ENCODE data around the gene KYNU. TPM values are rescaled to one million over a fixed set of nuclear protein-coding genes. Genes with fewer than 3 reads are reported as not detected.
"Not testable (repeated sequence)": the region's sequence is repeated elsewhere in the genome, so short reads cannot be mapped to it uniquely, and the experiment has no call there.

Gene KYNU
- total RNA-seq, 4 donors from 2014 or later = 0.27 to 5.7 (median 3.6) TPM

DNA sequence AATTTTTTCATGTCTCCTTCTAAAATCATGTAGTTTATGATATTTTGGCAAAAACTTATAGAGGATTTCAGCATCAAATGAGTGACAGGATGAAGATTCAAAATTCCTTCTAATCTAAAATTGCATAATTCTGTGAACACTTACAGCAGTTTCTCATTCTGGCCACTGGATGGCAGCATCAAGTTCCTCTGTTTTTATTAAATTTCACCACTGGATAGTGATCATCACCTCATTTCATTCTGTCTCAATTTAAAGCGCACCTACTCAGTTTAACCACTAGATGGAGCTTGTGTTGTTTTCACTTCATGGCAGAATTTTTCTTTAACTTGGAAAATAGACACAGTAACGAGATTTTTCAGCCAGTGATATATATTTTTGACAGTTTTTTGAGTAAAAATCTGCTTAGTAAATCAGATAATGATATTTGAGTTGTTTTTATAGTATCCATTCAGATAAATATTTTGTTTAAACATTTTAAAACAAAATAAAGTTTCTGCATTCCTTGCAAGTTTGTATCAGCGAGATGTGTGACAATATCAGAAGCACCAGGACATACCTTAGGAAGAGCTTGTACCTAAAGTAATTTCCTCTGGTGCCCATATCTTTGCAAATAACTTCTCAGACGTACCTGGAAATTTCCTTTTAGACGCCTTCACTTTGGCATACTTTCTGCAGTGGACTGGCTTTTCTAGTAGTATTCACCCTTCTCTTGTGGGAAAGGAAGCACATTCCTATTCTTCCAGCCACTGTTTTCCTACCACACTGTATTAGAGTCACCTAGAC is 157.0 kb downstream of the KYNU start:
- Histone ChIP-seq H3K27ac (no peak overlapping the region), H3K9me3 (no peaks in the 10 kb centered on the region), H3K36me3 (no peaks in the 10 kb centered on the region), H3K4me1 (no peaks in the 10 kb centered on the region), H3K4me3 (no peak overlapping the region), H3K27me3 (no peaks in the 10 kb centered on the region)
- 36 to 37% methylated on average over 5 of the region's 5 CpGs for WGBS, 2 donors (ENCODE audit: low coverage in 1 of 2)
- no peak for TF ChIP-seq POLR2AphosphoS5 (IDR thresholded peaks at IDR 0.05)
- peak; percentile 89 to 98 (median 93) for TF ChIP-seq CTCF (IDR thresholded peaks at IDR 0.05)
- peak; percentile 78 for ATAC-seq

DNA sequence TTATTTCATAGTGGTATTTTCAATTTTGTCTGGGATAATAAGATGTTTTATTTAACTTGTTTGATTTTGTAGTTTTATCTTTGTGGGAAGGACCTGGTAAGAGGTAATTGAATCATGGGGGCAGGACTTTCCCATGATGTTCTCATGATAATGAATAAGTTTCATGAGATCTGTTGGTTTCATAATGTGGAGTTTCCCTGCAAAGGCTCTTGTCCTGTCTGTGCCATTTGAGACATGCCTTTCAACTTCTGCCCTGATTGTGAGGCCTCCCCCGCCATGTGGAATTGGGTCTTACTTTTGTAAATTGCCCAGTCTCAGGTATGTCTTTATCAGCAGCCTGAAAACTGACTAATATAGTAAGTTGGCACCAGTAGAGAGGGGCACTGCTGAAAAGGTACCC is 174.0 kb downstream of the KYNU start:
- TF ChIP-seq POLR2A (IDR thresholded peaks at IDR 0.05) (no peak), EP300 (IDR thresholded peaks at IDR 0.05) (no peak), POLR2AphosphoS5 (IDR thresholded peaks at IDR 0.05) (no peak), CTCF (IDR thresholded peaks at IDR 0.05) (no peak)
- 100% methylated on average over 1 of the region's 1 CpG for WGBS, 2 donors (ENCODE audit: low coverage in 1 of 2)
- H3K27me3 ChIP-seq = no peaks in the 10 kb centered on the region
- H3K27ac ChIP-seq = no peak overlapping the region
- ATAC-seq = no peak
- H3K9me3 ChIP-seq = no peaks in the 10 kb centered on the region
- no peak overlapping the region for H3K4me3 ChIP-seq
- H3K4me1 ChIP-seq = no peaks in the 10 kb centered on the region
- no peaks in the 10 kb centered on the region for H3K36me3 ChIP-seq

DNA sequence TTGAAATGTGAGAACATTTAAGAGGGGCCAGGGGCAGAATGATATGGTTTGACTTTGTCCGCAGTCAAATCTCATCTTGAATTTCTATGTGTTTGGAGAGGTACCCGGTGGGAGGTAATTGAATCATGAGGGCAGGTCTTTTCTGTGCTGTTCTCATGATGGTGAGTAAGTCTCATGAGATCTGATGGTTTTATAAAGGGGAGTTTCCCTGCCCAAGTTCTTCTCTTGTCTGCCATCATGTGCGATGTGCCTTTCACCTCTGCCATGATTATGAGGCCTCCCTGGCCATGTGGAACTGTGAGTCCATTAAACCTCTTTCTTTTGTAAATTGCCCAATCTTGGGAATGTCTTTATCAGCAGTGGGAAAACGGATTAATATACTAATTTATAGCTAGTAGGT is 176.0 kb downstream of the KYNU start:
- WGBS, 2 donors (ENCODE audit: low coverage in 1 of 2) = 83 to 89% methylated on average over 4 of the region's 4 CpGs
- H3K4me3 ChIP-seq, H3K4me1 ChIP-seq, H3K27ac ChIP-seq, H3K27me3 ChIP-seq, H3K36me3 ChIP-seq, ATAC-seq, H3K9me3 ChIP-seq: not testable (repeated sequence)

DNA sequence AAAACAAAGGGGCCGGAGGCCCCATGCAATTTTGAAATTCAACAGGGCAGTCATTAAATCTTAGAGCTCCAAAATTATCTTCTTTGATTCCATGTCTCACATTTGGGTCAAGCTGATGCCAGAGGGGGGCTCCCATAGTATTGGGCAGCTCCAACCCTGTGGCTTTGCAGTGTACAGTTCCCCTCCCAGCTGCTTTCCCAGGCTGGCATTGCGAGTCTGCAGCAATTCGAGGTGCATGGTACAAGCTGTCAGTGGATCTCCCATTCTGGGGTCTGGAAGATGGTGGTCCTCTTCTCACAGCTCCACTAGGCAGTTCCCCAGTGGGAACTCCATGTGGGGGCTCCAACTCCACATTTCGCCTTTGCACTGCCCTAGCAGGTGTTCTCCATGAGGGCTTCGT is 179.1 kb downstream of the KYNU start:
- H3K27me3 ChIP-seq = no peaks in the 10 kb centered on the region
- H3K9me3 ChIP-seq = no peaks in the 10 kb centered on the region
- H3K36me3 ChIP-seq = no peaks in the 10 kb centered on the region
- no peaks in the 10 kb centered on the region for H3K4me1 ChIP-seq
- no peak for ATAC-seq
- 91 to 100% methylated on average over 2 to 3 of the region's 5 CpGs for WGBS, 2 donors (ENCODE audit: low coverage in 1 of 2)
- no peak overlapping the region for H3K4me3 ChIP-seq
- no peak overlapping the region for H3K27ac ChIP-seq
- TF ChIP-seq EP300 (IDR thresholded peaks at IDR 0.05) (no peak), POLR2AphosphoS5 (IDR thresholded peaks at IDR 0.05) (no peak), POLR2A (IDR thresholded peaks at IDR 0.05) (no peak), CTCF (IDR thresholded peaks at IDR 0.05) (no peak)

- Histone ChIP-seq H3K4me3 (no peak overlapping the region), H3K9me3 (no peaks in the 10 kb centered on the region), H3K27me3 (no peaks in the 10 kb centered on the region), H3K27ac (no peak overlapping the region), H3K36me3 (no peaks in the 10 kb centered on the region), H3K4me1 (no peaks in the 10 kb centered on the region)
- no peak for TF ChIP-seq EP300 (IDR thresholded peaks at IDR 0.05)
- no peak for TF ChIP-seq POLR2AphosphoS5 (IDR thresholded peaks at IDR 0.05)
- TF ChIP-seq CTCF (IDR thresholded peaks at IDR 0.05) = no peak
- no peak for TF ChIP-seq POLR2A (IDR thresholded peaks at IDR 0.05)
- WGBS, 2 donors (ENCODE audit: low coverage in 1 of 2) = 18 to 43% methylated on average over 1 of the region's 1 CpG
- no peak for ATAC-seq
Measured at GRCh38 chr2:143058851-143059250, 181.4 kb downstream of the KYNU start.
